SH-SY5Y (cell line): ENCODE results near the gene ACOT7.

Source experiments
- GATA2 ChIP-seq: IDR thresholded peaks from 2 replicates; pipeline ENCODE4 v1.6.1; 2011; ENCODE audit warnings: mild to moderate bottlenecking, low read depth, low read length
- GATA3 ChIP-seq: IDR thresholded peaks from 2 replicates; pipeline ENCODE4 v1.6.1; 2011; ENCODE audit warnings: low read depth, mild to moderate bottlenecking, low read length, moderate library complexity

The ACOT7 gene

GRCh38 chr1:6281511-6282402 lies 111.8 kb downstream of the ACOT7 start:
- TF ChIP-seq GATA2 (no peak), GATA3 (no peak)

- no peak for TF ChIP-seq GATA3
- no peak for TF ChIP-seq GATA2
Observed at GRCh38 chr1:6280761-6281451, 112.7 kb downstream of the ACOT7 start.

GRCh38 chr1:6279613-6280383 lies 113.8 kb downstream of the ACOT7 start:
- TF ChIP-seq GATA3 (no peak), GATA2 (no peak)

GRCh38 chr1:6279066-6279465 lies 114.5 kb downstream of the ACOT7 start:
- TF ChIP-seq GATA2 (no peak), GATA3 (no peak)

GRCh38 chr1:6278263-6278662 lies 115.3 kb downstream of the ACOT7 start:
- no peak for TF ChIP-seq GATA3
- TF ChIP-seq GATA2, result no peak

- TF ChIP-seq GATA2 (no peak), GATA3 (no peak)
Observed at GRCh38 chr1:6276811-6277555, 116.6 kb downstream of the ACOT7 start.

- TF ChIP-seq GATA3 (no peak), GATA2 (no peak)
Observed at GRCh38 chr1:6275826-6276782, 117.5 kb downstream of the ACOT7 start.

- TF ChIP-seq GATA3, result no peak
- TF ChIP-seq GATA2, result no peak
Observed at GRCh38 chr1:6274622-6275139, 118.9 kb downstream of the ACOT7 start.

- TF ChIP-seq GATA3 (no peak), GATA2 (no peak)
Observed at GRCh38 chr1:6274102-6274501, 119.5 kb downstream of the ACOT7 start.

- no peak for TF ChIP-seq GATA2
- TF ChIP-seq GATA3, result no peak
Observed at GRCh38 chr1:6273380-6273891, 120.1 kb downstream of the ACOT7 start.

GRCh38 chr1:6272868-6273267 lies 120.7 kb downstream of the ACOT7 start:
- TF ChIP-seq GATA2 (no peak), GATA3 (no peak)

GRCh38 chr1:6272452-6272851 lies 121.1 kb downstream of the ACOT7 start:
- TF ChIP-seq GATA3, result no peak
- no peak for TF ChIP-seq GATA2
